ENCODE results near the gene HINFP. TPM values are rescaled to one million over a fixed set of nuclear protein-coding genes. Genes with fewer than 3 reads are reported as not detected.

Gene HINFP
- polyA plus RNA-seq (ENCODE audit: insufficient read length in 10 of 10) = 10 to 100 TPM; 13.7 to 25.0 (median 17.8) TPM
- long read RNA-seq, donor 1 = 0 reads
- long read RNA-seq, donor 2, partial matches to known transcripts = 0 of 1 reads
- long read RNA-seq, donor 2, other reads (novel, unspliced or antisense) = 0 of 1 reads
- long read RNA-seq, donor 3 = 0 reads
- long read RNA-seq, donor 4 = 0 reads
- long read RNA-seq, donor 5 = 0 reads
- long read RNA-seq, donor 6 = 0 reads
- long read RNA-seq, donor 7 = 0 reads
- long read RNA-seq, donor 8 = 0 reads
- long read RNA-seq, donor 9 = 0 reads

- peak; percentile 99 for DNase-seq
Observed at GRCh38 chr11:119121008-119121810, at the start of gene HINFP. Gene HINFP, plus strand, starts transcription at chr11:119121580. Its CDS starts 5,365 bp downstream, at chr11:119126945.

- no peak for DNase-seq
Observed at GRCh38 chr11:119077839-119078238, 43.5 kb upstream of the HINFP start.

GRCh38 chr11:119078675-119079420 is 42.5 kb upstream of the HINFP start:
- no peak for DNase-seq

- DNase-seq = no peak
Observed at GRCh38 chr11:119081682-119082260, 39.6 kb upstream of the HINFP start.

GRCh38 chr11:119084663-119085436 is 36.5 kb upstream of the HINFP start, which contains the start of gene HMBS:
Gene HMBS, plus strand, starts transcription at chr11:119084881. Its CDS starts 153 bp downstream, at chr11:119085034.
- DNase-seq = peak; percentile 95 to 100 (median 98)

GRCh38 chr11:119085437-119085847 is 35.9 kb upstream of the HINFP start:
- no peak for DNase-seq

- DNase-seq = no peak
Observed at GRCh38 chr11:119087123-119087522, 34.3 kb upstream of the HINFP start.

GRCh38 chr11:119087747-119088241 is 33.6 kb upstream of the HINFP start:
- no peak for DNase-seq

GRCh38 chr11:119088406-119088805 is 33.0 kb upstream of the HINFP start:
- DNase-seq = no peak

GRCh38 chr11:119089319-119089718 is 32.1 kb upstream of the HINFP start:
- DNase-seq = no peak

GRCh38 chr11:119091178-119091577 is 30.2 kb upstream of the HINFP start:
- peak in 1 of 3 donors; percentile 65 for DNase-seq

- no peak for DNase-seq
Observed at GRCh38 chr11:119091966-119092879, 29.2 kb upstream of the HINFP start.

GRCh38 chr11:119092880-119093842 is 28.2 kb upstream of the HINFP start:
- DNase-seq = no peak

GRCh38 chr11:119093942-119094815 is 27.2 kb upstream of the HINFP start:
- DNase-seq = peak in 2 of 3 donors; percentile 14 to 75

GRCh38 chr11:119094816-119095065 is 26.6 kb upstream of the HINFP start:
- DNase-seq = peak in 2 of 3 donors; percentile 58 to 79

- DNase-seq = peak; percentile 99 to 100 (median 99)
Observed at GRCh38 chr11:119095066-119095880, 26.1 kb upstream of the HINFP start.

- no peak for DNase-seq
Observed at GRCh38 chr11:119099711-119100110, 21.7 kb upstream of the HINFP start.
